ENCODE data around the gene TNFRSF25.

TNFRSF25 gene

GRCh38 chr1:6490181-6491080 is 24.5 kb upstream of the TNFRSF25 start:
- TF ChIP-seq CTCF (IDR thresholded peaks at IDR 0.05; ENCODE audit: extremely low read depth, missing control alignments): no peak

GRCh38 chr1:6489799-6490180 is 23.8 kb upstream of the TNFRSF25 start:
- peak; percentile 95 for DNase-seq (ENCODE audit: low spot score)
- peak; percentile 94 for TF ChIP-seq CTCF (IDR thresholded peaks at IDR 0.05; ENCODE audit: extremely low read depth, missing control alignments)

More at GRCh38 chr1:6490181-6491080, 24.5 kb upstream of the TNFRSF25 start:
- peak; percentile 80 for DNase-seq (ENCODE audit: low spot score)

- no peak for DNase-seq (ENCODE audit: low spot score)
These were observed 23.4 kb upstream of the TNFRSF25 start for GRCh38 chr1:6489383-6489765.

GRCh38 chr1:6488602-6489382 is 22.8 kb upstream of the TNFRSF25 start:
- DNase-seq (ENCODE audit: low spot score): no peak
- TF ChIP-seq CTCF (IDR thresholded peaks at IDR 0.05; ENCODE audit: extremely low read depth, missing control alignments): no peak

More at GRCh38 chr1:6489383-6489765, 23.4 kb upstream of the TNFRSF25 start:
- no peak for TF ChIP-seq CTCF (IDR thresholded peaks at IDR 0.05; ENCODE audit: extremely low read depth, missing control alignments)

GRCh38 chr1:6487804-6488484 is 22.0 kb upstream of the TNFRSF25 start:
- no peak for TF ChIP-seq CTCF (IDR thresholded peaks at IDR 0.05; ENCODE audit: extremely low read depth, missing control alignments)
- no peak for DNase-seq (ENCODE audit: low spot score)

GRCh38 chr1:6486433-6487011 is 20.5 kb upstream of the TNFRSF25 start:
- peak; percentile 91 for DNase-seq (ENCODE audit: low spot score)
- peak; percentile 83 for TF ChIP-seq CTCF (IDR thresholded peaks at IDR 0.05; ENCODE audit: extremely low read depth, missing control alignments)
